Measurements from ENCODE around the gene ALG12. TPM values are rescaled to one million over a fixed set of nuclear protein-coding genes. Genes with fewer than 3 reads are reported as not detected.
"Not testable (repeated sequence)": the region's sequence is repeated elsewhere in the genome, so short reads cannot be mapped to it uniquely, and the experiment has no call there.

Gene ALG12
- total RNA-seq, 1 donor from 2014 or later: 16.2 TPM

DNA sequence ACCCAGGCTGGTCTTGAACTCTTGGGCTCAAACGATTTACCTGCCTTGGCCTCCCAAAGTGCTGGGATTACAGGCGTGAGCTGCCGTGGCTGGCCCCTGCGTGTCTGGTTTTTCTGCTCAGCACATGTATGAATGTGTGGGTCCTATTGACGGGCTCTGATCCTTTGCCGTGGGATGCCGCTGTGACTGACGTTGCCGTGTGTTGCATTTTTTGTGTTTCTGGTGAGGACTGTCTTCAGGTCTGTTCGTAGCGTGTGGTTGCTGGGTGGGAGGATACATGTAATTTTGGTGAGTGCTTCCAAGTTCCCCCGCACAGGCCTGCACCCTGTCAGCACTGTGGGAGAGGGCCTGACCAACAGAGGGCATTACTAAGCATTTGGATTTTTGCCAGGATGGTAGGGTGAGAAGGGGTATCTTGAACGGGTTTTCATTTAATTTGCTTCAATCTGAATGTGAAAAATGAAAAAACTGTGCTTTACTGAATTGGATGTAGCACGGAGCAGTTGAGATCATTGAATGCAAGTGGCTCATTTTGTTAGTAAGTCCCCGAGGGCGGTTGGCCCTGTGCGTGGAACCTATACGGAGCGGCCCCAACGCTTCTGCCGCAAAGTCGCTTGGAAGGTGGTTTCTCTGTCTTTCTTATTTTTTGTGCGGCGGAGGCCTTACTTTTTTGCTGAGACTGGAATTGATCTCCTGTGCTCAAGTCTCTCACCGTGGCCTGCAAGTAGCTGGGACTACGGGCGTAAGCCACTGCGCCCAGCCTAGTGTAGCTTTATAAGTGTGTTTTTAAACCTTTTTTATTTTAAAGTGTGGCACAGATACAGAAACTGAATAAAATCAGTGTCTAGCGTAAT is 56.4 kb downstream of the ALG12 start:
- intact Hi-C loops (cut with micrococcal nuclease): no loop called here
- ATAC-seq: no peak
- DNase-seq: no peak

DNA sequence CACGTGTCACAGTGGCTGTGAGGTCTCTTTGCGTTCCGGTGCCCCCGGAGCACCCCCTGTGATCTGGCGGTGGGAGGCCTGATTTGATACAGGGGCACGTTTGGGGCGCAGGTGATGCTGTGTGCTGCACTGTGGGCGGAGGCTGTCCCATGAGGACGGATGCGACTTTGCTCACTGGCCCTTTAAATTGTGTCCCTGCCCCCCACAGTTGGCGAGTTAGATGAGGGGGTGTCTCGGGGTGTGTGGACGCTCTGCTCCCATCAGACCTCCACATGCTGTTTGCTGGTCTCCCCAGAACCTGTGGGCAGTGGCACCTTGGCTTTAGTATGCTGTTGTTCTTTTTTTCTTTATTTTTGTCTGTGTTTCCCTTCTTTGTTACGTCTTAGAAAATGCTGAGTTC is 59.4 kb downstream of the ALG12 start:
- no peak for ATAC-seq
- intact Hi-C loops (cut with micrococcal nuclease): no loop called here
- no peak for DNase-seq

DNA sequence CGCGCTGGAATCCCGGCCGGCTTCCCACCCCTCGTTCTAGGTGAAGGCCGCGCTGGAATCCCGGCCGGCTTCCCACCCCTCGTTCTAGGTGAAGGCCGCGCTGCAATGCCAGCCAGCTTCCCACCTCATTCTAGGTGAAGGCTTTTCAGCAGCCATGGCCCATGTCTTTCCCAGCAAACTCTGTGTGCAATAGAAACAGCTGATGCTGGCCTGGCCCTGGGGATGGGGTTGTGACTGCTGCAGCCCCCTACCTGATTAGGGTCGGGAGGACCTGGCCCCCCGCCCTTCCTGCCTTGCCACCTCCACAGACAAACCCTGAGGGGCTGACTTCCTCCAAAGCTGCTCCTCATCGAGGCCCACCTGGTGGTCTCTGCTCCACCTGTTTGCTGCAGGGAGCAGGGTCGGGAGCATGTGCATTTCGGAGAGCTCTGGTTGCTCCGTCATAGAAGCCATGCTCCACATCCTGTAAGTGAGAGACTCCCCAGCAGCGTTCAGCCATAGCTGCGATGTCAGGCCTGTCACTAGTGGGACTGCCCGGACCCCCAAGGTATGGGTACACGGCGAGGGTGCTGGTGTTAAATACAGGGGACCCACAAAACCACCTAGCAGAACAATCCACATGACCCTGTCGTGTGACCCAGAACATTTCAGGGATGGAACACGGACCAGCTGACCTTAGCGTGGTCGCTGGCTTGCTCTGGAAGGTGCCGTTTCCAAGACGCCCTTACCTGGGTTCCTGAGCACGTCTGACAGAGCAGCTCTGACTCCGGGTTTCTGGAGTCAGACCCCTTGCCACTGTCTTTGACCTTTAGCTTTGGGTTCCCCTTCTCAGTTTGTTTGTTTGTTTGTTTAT is 61.2 kb downstream of the ALG12 start:
- no peak for ATAC-seq
- intact Hi-C loops (cut with micrococcal nuclease): no loop called here

DNA sequence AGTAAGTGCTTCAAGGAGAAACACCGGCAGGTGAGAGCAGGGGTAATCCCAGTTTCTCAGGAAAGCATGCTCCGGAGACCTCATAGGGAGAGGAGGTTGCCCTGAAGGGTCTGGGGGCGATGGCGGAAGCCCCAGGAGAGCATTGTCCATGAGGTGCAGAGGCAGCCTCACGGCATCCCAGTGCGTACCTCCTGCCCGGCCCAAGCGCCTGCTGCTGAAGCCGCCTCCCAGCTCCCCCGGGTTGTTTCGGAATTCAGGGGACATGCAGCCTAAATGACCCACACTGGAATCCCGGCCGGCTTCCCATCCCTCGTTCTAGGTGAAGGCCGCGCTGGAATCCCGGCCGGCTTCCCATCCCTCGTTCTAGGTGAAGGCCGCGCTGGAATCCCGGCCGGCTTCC is 61.9 kb downstream of the ALG12 start:
- DNase-seq (no peak), ATAC-seq (no peak)
- intact Hi-C loops (cut with micrococcal nuclease): no loop called here

More for the DNA sequence above, 61.2 kb downstream of the ALG12 start:
- no peak for DNase-seq

DNA sequence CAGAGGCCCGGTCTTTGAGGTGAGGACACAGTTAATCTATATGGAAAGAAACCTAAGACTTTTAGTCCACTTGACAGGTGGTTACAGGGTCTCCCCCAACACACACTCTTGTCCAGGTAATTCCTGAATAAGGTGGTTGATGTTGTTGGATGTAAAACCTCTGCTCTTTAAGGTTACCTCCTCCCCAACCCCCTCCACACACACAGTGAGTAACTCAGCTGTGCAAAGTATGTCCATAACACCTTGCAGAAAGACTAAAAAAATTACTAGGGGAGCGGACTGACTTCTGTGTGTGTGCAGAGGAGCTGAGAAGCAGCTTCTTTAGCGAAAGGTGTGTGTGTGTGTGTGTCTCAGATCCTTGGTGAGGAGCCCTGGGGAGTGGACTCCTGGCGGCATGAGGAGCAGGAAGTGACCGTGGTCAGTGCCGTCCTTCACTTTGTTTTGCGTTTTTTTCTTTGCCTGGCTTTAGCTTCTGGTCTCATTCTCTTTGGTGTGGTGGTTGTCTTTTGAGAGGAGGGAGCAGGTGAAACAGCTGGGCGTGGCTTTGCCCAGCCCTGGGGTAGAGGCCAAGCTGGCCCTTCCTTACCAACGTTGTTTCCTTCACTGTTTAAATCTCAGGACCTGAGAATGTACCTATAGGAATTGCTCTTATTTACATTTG is 62.9 kb downstream of the ALG12 start:
- ATAC-seq: no peak
- DNase-seq: no peak
- intact Hi-C loops (cut with micrococcal nuclease): no loop called here

DNA sequence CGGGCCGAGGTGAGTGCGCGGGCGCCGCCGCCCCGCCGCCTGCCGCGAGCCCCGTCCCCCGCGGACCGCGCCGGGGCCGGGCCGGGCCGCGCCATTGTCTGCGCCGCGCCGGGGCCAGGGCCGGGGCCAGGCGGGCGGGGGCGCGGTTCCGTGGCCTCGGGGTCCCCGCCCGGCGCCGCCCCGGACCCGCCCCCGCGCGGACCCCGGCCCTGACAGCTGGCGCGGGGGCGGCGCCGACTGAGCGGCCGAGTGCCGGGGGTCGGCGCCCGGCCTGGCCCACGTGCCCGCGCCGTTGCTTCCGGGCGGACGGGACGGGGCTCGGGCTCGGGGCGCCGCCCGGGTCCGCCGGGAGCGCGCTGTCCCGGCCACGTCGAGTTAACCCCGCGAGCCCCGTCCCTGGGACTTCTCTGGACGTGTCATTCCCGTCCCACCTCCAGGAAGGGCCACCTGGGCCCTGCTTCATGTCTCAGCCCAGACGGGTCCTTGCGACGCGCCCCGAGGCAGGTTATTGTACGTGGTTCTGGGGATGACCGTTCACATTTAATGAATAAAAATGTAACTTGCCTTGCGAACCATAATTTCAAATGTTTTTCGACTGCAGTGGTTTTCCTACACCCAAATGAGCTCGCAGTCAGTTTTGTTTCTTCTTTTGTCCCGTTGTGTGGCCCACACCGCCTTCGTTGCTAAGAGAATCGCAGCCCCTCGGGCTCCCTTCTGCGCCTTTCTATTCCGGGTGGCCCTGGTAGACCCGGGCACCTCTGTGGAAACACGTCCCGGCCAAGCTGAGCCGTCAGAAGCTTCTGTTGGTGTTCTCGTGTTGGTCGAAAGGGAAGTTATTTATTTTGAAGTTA is 64.0 kb downstream of the ALG12 start:
- ATAC-seq (no peak), DNase-seq (peak; percentile 50)
- intact Hi-C loops (cut with micrococcal nuclease): no loop called here

DNA sequence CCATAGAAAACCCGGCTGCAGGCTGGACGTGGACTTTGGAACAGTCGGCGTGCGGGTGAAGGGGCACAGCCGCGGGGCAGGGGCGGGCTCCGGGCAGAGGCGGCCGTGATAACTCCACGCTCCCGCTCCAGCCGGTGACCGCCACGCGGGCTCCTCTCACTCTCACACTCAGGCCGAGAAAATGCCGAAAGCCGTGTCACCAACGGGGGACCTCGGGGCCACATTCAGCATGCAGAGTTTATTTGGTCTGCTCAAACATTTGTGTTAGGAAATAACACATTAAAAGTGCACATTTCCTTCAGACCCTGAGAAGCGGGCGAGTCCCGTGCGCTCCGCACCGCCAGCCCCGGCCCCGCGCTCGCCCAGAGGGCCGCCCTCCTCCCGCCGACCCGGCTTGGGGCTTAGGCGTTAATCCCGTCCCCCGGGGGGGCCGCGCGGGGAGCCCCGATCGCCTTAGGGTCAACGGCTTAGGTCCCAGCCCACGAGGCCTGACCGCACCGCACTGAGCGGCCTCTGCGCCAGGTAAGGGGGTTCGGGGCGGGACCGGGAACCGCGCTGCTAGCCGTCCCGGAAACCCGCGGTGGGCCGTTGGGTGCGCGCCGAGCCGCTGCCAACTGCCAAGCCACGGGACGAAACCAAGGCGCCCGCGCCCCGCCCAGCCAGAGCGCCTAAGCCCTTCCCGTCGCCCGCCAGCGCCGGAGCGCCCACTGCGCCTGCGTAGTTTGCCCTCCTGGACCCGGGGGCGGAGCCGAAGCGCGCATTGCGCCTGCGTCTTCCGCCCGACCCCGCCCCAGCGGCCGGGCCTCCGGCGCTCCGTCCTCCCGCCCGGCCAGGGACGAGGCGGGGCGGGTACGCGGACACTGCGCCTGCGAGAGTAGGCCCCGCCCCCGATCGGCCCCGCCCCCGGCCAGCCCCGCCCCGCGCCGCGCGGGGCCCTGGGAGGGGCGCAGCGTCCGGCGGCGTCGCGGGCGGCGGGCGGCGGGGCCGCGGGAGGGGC is 65.0 kb downstream of the ALG12 start, which contains the start of gene ZBED4:
ZBED4 (plus strand) TSS at position 947 of the 997 bp plus-strand sequence. CDS start 29,819 bp downstream, outside the sequence.
- DNase-seq (peak; percentile 100), ATAC-seq (peak; percentile 95)
- intact Hi-C loops (cut with micrococcal nuclease): no loop called here

DNA sequence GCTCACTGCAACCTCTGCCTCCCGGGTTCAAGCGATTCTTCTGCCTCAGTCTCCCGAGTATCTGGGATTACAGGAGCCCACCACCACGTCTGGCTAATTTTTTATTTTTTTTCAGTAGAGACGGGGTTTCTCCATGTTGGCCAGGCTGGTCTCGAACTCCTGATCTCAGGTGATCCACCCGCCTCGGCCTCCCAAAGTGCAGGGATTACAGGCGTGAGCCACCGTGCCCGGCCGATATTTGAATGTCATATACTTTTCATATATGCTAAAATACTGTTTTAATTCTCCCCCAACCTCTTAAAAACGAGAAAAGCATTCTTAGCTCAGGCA is 65.7 kb downstream of the ALG12 start:
- DNase-seq; intact Hi-C loops (cut with micrococcal nuclease): not testable (repeated sequence)

DNA sequence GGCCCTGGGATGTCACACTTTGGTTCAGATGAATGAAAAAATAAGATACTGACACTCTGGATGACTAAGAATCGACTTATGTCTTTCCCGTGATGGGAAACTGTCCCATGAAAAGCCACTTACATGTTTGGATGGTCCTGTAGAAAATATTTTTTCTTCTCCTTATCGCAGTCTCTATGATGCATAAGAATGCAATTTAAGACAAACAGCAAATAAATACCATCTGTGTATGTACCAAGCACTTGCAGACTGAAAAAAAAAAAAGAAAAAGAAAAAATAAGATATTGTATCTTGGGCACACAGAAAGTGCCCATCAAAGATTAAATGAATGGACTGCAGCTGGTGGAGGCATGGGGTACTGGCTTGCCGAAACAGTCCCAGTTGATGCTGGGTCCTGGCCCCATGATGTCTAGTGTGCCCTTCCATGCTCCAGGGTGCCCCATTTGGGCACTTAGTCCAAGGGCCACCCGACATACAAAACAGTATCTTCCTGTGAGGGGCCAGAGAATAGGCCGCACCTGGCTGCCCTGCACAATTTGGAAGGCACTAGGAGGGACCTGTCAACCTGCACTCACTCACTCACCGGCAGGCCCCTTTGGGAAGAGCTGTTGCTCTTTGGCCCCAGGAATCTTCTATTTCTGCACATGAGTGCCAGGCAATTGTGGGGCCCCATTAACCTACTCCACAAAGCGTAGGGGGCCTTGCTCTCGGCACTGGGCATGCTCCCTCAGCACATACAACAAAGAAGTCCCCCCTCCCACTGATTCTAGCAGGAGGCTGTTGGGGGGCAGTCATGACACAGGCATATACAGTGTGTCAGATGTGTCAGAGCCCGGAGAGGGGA is 67.1 kb downstream of the ALG12 start:
- intact Hi-C loops (cut with micrococcal nuclease): no loop called here

More for the DNA sequence above, 65.7 kb downstream of the ALG12 start:
- ATAC-seq: not testable (repeated sequence)

More for the DNA sequence above, 67.1 kb downstream of the ALG12 start:
- DNase-seq: no peak
- no peak for ATAC-seq

Small RNA genes within 50 kb of the gene (microRNA-seq; reads per million reads assigned to microRNA genes)
- gene MIR6821 (ENCODE audit: borderline number of aligned reads): not detected

Other genes starting within 250 kb of the ALG12 start
- 18.7 TPM for gene BRD1, start 90.6 kb downstream of the ALG12 start, total RNA-seq
- gene ZBED4, start 64.6 kb downstream of the ALG12 start, total RNA-seq: 4.6 TPM
- gene CRELD2, start 196 bp upstream of the ALG12 start, total RNA-seq: 27.4 TPM
- gene PIM3, start 42.3 kb upstream of the ALG12 start, total RNA-seq: 65.1 TPM
- gene IL17REL, start 94.3 kb upstream of the ALG12 start, total RNA-seq: not detected
- gene TTLL8, start 139.9 kb upstream of the ALG12 start, total RNA-seq: not detected
- 0.10 TPM for gene MLC1, start 167.0 kb upstream of the ALG12 start, total RNA-seq
- gene MOV10L1, start 171.6 kb upstream of the ALG12 start, total RNA-seq: 0.22 TPM

Measured in left ventricle myocardium superior (tissue), 1 donor.